Posterior cingulate gyrus (tissue), 11 donors: Measurements from ENCODE around the gene LARP6.

ENCODE experiments used
- DNase-seq, 10 donors: peaks; one replicate each; pipeline versions ENCODE4 v3.0.0 to v3.0.0-alpha.2; 2020 to 2021; ENCODE audit warnings: mixed read lengths in 3 of 10
- intact Hi-C: fragments of 100-400 bp; cut with DNase I; formaldehyde crosslinking; loops from one replicate; pipeline ENCODE4 v1.15.1; 2023

LARP6 gene

DNA sequence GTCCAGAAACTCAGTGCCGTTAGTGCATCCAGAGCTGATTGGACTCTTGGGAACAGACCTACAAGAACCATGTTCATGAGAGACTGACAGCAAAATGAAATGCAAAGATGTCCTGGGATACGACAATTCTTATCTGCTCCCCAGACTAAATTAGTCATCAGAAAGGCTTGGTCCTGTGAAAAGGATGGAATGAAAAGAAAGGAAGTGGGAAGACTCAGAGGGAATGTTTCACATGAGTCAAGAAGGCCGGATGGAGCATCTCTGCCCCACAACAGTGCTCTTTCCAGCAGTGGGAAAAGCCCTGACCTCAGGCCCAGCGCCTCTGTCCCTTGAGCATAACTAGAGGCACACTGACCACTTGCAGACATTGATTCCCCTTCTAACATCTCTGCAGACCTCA, 51.3 kb downstream of the LARP6 start:
- no peak for DNase-seq
- intact Hi-C loops: no loop called here

DNA sequence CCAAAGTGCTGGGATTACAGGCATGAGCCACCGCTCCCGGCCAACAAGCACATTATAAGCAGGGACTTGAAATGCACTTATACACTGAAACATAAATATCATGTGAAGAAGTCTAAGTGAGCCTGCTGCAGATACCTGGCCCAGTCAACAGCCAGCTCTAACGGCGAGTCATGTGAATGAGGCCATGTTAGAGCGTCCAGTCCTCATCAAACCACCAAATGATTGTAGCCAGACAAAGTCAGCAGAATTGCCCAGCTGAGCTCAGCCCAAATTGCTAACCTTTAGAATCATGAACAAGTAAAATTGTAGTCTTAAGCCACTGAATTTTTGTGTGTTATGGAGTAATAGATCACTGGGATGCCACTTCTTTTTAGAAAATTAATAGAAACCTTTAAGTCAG, 52.8 kb downstream of the LARP6 start:
- no peak for DNase-seq
- intact Hi-C loops: no loop called here

DNA sequence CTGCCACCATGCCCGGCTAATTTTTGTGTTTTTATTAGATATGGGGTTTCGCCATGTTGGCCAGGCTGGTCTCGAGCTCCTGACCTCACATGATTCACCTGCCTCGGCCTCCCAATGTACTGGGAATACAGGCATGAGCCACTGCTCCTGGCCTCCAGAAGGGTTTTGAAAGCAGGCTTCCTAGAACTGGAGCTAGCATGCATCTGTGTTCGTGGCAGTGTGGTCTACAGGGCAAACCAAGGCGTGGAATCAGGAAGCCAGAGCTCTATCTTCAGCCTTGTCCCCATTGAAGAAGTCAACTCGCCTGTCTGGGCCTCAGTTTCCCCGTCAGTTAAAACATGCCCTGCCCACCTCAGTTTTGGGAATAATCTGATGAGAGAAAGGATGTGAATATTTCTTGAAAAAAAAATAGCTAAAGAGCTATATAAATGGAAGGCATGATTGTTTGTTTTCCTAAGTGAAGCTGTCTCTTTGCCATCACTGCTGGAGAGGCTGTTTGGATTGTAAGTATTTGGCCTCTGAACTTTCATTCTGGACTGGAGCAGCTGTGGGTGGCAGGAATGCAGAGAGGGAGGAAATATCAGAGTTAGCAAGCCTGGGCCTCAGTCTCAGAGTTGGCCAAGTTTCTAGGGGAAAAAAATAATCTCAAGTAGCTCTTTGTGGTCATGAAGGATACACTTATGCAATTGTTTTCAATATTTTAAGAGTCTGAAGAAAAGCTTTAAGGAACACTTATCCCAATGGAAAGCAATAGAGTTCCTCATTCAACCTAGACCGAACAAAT, 54.1 kb downstream of the LARP6 start:
- intact Hi-C loops: no loop called here
- peak in 1 of 10 donors; percentile 40 for DNase-seq

DNA sequence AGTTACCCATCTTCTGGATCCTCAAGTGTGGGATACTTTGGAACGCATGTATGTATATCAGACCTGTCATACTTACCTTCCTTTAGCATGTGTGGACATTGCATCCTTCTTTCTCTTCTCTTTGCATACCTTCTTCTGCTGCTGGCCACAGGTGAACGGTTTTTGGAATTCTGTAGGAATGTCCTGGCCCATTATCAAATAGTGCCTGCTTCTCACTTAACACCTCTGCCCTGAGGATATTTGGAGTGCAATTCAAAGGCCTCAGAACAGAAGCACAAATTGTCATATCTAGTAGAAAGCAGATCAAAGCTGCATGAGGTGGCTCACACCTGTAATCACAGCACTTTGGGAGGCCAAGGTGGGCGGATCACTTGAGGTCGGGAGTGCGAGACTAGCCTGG, 56.5 kb downstream of the LARP6 start:
- intact Hi-C loops: no loop called here
- no peak for DNase-seq

DNA sequence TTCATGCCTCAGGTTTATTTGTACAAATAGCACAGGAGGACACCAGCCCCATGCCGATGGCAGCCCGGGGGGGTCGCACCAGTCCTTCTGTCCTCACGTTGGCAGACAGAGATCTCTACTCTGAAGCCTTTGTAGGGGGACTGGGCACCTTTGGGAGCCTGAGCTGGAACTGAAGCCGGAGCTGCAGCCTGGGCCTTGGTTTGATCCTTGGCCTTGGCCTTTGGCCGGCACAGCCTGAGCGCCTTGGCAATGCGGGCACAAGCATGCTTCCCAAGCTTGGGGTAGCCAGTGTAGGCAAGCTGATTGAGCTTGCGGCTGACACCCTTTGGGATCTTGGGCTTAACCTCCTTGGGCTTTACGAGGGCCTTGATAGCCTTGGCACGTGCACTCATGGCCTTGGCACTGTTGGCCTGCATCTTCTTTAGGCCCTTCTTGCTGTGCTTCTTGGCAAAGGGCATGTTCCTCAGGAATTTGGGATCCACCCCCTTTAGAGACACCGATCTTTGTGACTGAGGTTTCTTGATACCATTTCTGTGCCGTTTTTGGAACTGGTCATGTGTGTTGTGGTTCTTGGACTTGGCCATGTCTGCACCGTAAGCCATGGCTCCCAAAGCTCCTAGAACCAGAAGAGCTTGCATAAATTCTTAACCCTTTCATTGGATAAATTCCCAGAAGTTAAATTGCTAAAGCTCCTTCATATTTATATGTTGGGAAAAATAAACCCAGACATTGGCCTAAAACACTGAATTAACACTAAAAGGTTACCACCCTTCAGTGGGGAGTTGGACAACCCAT, 57.2 kb downstream of the LARP6 start:
- intact Hi-C loops: no loop called here
- DNase-seq: no peak

DNA sequence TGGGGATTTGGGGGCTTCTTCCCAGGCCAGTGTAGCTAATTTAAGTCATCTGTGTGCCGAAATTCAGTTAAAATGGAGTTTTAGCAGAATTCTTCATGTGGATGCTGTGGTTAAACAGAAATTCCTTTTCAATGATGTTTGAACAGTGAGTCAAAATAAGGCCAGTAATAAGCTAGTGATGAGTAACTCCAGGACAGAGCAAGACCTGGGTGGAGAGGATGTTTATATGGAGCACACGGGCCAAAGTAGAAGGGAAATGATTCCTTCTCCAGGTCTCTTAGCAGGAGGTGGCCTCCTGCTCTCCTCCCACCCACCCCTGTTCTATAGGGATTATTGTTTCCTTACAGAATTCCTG, 58.7 kb downstream of the LARP6 start:
- intact Hi-C loops: no loop called here
- no peak for DNase-seq

DNA sequence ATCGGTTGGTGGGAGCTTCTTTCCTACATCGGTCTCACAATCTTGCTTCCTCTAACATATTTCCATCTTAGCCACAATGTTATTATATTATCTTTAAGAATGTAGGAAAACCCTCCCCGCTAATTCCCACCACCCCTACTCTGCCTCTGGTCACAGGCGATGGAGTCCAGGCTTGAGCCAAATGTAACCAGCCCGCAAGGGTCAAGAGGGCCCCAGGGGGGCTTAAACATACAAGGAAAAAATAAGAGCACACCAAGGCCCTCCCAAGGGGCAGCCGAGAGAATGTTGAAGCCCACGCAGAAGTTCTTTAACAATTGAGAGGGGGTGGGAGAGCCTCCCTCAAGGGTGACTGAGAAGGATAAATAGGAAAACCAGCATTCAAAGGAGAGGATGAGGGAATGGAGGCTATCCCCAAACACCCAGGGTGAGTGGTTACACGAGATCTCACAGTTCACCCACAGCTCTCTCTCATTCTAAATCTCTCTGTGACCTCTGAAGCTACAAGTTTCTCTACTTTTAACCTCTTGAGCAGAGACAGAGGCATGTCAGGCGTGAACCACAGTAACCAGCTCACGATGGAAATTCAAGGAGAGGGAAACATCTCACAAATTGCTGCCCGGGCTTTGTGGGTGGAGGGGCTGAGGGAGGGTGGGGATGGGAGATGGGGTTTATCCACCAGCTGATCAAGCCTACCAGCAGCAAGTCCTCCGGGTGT, 59.2 kb downstream of the LARP6 start:
- DNase-seq: peak in 1 of 10 donors; percentile 53

DNA sequence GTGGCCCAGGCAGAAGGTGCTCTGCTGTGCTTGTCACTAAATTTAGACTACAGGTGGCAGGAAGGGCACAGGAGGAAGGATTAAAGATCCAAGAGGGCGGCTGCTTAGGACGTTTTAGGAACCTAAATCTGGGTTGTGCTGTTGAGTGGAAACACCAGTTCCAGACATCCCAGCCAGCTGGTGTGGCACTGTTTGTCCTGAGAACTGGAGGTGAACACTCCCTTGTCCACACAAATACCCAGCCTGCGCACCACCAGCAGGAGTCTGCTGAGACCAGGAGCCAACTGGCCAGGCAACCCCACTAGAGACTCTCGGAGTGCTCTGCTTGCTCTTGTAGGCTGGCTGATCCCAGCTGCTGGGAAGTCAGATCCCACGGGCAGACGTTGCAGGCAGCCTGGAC, 60.3 kb downstream of the LARP6 start:
- intact Hi-C loops: no loop called here
- DNase-seq: no peak

More for the DNA sequence above, 59.2 kb downstream of the LARP6 start:
- intact Hi-C loops: no loop called here

DNA sequence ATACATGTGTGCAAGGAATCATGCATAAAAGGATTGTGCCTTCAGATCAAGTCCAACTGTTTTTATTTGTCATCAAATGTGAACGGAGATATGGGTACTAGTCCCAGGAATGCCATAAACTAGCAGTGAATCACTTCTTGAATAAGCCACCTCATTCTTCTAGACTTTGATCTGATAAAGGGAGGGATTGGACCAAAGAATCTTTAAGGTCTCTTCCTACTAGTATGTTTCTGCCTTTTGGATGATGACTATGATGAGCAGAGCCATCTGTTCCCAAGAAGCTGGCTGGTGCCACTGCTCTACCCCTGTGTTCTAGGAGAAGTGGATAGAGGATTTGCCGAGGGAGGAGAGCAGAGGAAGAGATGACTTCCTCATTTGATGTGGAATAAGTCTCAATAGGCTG, 61.8 kb downstream of the LARP6 start:
- DNase-seq: peak in 1 of 10 donors; percentile 57
- intact Hi-C loops: no loop called here

DNA sequence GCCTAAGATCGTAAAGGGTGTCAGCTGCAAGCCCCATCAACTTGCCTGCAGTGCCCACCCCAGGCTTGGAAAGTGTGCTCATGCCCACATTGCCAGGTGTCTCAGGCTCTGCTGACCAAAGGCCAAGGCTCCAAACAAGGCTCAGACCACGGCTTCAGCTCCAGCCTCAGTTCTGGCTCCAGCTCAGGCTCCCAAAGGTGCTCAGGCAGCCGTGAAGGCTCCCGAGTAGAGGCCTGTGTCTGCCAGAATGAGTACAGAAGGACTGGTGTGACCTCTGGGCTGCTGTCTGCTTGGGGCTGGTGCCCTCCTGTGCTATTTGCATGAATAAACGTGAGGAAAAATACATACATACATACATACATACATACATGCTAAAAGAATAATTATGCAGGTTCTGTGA, 62.7 kb downstream of the LARP6 start:
- DNase-seq: peak in 1 of 10 donors; percentile 28
- intact Hi-C loops: no loop called here

DNA sequence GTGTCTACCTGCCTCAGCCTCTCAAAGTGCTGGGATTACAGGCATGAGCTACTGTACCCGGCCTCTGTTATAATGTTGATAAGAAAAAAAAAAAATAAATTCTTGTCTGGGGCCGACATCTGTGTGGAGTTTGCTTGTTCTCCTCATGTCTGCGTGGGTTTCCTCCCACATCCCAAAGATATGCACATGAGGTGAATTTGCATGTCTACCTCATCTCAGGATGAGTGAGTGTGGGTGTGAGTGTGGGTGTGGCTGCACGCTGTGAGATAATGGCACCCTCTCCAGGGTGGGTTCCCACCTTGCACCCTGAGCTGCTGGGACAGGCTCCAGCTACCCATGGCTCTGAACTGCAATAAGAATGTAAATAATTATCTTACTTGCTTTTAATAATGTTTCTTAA, 64.7 kb downstream of the LARP6 start:
- DNase-seq: no peak
- intact Hi-C loops: no loop called here

DNA sequence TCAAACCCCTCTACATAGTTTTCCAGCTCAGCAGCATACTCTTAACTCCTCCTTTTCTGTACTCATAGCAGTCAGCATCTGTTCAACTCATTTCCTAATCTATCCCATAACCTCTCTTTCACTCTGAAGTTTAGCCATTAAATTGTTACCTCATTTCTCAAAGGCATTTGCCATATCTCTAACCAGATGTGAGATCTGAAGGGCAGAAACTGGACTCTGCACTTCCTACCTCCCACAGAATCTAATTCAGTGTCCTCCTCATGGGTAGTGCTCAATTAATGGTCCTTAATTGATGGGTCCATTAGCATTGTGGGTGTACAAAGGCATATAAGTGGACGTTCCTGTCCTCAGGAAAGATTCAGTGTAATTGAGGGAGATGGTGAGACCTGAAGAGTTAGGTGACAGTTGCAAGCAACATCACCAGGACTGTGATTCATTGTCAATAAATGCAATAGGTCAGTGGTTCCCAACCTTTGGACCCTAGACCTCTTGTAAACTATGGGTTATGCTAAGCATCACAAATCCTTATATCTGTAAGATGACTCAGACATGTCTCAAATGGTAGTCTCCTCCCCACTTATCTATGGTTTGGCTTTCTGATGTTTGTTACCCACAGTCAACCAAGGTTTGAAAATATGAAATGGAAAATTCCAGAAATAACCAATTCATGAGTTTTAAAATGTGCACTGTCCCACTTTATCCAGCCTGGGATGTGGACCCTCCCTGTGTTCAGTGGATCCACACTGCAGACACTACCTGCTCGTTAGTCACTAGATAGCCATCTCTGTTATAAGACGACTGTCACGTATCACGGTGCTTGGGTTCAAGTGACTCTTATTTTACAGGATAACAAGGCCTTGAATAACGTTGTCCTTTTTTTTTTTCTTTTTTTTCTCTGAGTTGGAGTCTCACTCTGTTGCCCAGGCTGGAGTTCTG, 65.6 kb downstream of the LARP6 start:
- intact Hi-C loops: no loop called here
- DNase-seq: no peak

DNA sequence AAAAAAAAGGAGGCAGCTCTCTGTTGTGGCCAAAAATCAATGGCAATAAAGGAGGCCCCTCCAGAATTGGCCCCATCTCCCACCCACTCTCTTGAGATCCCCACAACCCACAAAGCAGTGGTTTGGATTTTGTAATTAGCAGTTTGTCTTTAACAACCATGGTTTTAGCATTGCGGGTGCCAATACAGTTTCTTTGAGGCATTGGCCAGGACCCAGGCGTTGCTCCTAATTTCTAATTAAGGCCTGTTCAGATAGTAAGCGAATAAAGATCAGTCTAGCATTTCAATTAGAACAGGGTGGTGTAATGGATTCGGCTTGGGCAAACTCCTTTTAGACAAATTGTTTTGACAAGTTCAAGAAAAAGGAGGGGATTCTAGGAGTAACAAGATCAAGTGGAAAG, 67.0 kb downstream of the LARP6 start:
- peak in 1 of 10 donors; percentile 70 for DNase-seq
- intact Hi-C loops: no loop called here

DNA sequence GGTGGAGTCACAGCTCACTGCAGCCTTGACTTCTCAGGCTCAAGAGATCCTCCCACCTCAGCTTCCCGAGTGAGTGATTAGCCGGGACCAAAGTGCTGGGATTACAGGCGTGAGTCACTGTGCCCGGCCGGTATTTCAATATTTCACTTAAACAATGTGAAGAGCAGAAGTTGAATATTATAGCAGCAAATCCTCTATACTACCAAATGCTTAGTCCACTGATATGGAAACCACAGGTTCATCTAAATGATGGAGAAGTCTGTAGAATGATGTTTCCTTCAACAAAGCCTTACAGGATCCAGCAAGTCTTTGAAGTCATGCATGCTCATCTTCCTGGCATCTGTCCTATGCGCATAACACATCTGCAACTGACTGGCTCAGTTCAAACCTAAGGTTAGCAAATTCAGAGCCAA, 70.3 kb downstream of the LARP6 start:
- DNase-seq: no peak
- intact Hi-C loops: no loop called here

DNA sequence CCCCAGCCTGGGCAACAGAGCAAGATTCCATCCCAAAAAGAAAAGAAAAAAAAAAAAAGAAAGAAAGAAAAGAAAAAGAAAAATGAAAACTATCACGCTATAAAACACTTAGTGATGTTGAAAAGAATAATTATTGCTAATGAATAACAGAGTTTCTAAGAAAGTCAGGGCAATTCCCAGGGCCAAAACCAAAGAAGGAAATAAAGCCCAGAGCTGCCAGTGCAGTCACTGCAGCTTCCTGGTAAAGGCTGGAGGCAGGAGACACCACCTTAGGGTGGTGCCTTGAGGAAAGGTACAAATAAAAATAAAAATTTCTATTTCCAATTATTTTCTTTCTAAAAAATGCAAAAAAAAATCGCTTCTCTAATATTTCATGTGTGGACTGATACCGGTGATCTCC, 70.9 kb downstream of the LARP6 start:
- no peak for DNase-seq
- intact Hi-C loops: no loop called here

DNA sequence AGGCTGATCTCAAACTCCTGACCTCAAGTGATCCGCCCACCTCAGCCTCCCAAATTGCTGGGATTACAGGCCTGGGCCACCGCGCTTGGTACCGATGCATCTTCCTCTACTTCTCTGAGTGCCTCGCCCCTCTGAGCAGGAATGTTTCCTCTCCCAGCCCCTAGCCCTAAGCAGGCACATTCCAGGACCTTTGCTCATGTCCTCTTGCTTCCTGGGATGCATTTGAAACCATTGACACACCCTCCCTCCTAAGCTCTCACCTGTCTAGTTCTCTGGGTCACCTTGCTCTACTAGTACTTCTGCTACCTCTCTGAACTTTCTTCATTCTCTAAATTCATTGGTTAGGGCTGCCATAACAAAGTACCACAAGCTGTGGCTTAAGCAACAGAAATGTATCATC, 72.7 kb downstream of the LARP6 start:
- DNase-seq: peak in 1 of 10 donors; percentile 28
- intact Hi-C loops: no loop called here
